Uterus (tissue), 2 donors: ENCODE measurements around the gene SSTR3.

ENCODE experiments used
- POLR2A ChIP-seq, 2 donors: fragments of 450-650 bp; IDR thresholded peaks; one replicate each; pipeline ENCODE4 v1.6.1; 2016; ENCODE audit warnings: antibody characterized with exemption in 2 of 2, mild to moderate bottlenecking in 1 of 2, moderate library complexity in 1 of 2
- TF ChIP-seq, protein P1 (sequence below), 4 experiments: fragments of 200-600 bp in 2 of 4; fragments of 450-650 bp in 2 of 4; sonication (generic) in 2 of 4; IDR thresholded peaks; one replicate each; pipeline ENCODE4 v1.5.1; 2016 to 2019; ENCODE audit warnings: antibody characterized with exemption in 4 of 4, mild to moderate bottlenecking in 2 of 4, moderate library complexity in 1 of 4

DNA sequence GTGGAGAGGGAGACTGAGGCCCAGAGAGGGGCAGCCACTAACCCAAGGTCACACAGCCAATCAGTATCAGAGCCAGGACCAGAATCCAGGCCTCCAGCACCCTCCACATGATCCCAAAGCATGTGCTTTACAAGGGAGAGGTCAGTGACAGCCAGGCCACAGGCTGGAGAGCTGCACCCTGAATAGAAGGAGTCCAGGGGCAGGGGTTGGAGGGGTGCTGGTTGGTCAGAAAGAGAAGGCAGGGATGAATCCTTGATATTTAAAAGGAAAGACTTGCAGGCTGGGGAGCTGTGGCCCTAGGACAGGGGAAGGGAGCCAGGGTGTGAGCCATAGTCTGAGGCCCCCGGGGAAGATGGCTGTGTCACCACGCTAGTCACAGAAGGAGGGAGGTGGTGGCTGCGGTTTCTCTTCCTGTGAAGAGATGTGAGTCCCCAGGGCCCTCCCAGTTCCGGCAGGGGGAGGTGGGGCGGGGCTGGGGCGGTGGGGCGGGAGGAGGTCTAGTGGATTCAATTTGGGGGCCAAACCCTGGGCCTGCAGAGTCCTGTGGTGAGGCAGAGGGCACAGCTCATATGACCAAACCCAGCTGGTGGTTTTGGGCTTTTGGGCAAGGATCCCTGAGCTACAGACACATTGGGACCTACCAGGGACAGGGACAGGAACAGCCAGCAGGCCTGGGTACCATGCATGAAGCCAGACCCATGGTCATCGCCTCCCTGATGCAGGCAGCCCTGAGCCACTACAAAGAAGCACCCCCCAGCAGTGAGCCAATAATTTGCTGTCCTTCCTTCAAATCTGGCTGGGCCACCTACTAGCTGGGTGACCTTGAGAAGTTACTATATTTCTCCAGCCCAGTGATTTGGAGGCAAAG is 17.8 kb upstream of the SSTR3 start:
- TF ChIP-seq POLR2A (IDR thresholded peaks at IDR 0.05), result no peak
- TF ChIP-seq, protein P1, sequence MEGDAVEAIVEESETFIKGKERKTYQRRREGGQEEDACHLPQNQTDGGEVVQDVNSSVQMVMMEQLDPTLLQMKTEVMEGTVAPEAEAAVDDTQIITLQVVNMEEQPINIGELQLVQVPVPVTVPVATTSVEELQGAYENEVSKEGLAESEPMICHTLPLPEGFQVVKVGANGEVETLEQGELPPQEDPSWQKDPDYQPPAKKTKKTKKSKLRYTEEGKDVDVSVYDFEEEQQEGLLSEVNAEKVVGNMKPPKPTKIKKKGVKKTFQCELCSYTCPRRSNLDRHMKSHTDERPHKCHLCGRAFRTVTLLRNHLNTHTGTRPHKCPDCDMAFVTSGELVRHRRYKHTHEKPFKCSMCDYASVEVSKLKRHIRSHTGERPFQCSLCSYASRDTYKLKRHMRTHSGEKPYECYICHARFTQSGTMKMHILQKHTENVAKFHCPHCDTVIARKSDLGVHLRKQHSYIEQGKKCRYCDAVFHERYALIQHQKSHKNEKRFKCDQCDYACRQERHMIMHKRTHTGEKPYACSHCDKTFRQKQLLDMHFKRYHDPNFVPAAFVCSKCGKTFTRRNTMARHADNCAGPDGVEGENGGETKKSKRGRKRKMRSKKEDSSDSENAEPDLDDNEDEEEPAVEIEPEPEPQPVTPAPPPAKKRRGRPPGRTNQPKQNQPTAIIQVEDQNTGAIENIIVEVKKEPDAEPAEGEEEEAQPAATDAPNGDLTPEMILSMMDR (IDR thresholded peaks at IDR 0.05), result no peak
